Skin epidermis (tissue), 12 donors: Measurements from ENCODE around the gene SLC9A9.
A peak's percentile ranks its signal among the peaks of the same experiment; 100 is the strongest.
"Not testable (repeated sequence)": the region's sequence is repeated elsewhere in the genome, so short reads cannot be mapped to it uniquely, and the experiment has no call there.

Source experiments
- H3K27ac ChIP-seq, 21 experiments: fragments of 200-600 bp; sonication (generic) in 11 of 21; one replicate each; pipeline ENCODE4 v1.5.0; 2020; ENCODE audit warnings: mild to moderate bottlenecking in 3 of 21, inconsistent platforms in 2 of 21, moderate library complexity in 2 of 21
- H3K4me3 ChIP-seq, 7 experiments: fragments of 200-600 bp; sonication (generic) in 2 of 7; one replicate each; pipeline ENCODE4 v1.5.0; 2020; ENCODE audit warnings: inconsistent platforms in 2 of 7, mild to moderate bottlenecking in 2 of 7, moderate library complexity in 1 of 7

Gene SLC9A9

DNA sequence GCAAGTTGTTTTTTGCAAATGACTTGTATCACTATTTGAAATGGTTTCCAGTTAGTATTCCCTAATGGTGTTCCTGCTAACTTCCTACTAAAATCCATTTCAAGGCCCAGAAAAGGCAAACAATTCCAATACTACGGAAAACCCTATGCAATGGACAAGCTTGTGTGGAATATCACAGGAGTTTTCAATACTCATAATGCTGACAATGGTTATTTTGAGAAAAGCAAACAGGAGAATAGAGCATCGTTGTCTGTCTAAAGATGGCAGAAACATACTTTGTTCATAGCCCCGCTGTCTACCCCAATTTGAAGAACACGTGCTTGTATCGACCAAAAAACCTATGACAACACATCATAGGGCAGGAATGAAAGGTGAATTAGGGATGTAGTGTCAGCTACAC, 400.8 kb downstream of the SLC9A9 start:
- H3K27ac ChIP-seq: no peak overlapping the region
- H3K4me3 ChIP-seq: no peak overlapping the region

GRCh38 chr3:143445118-143445517, 403.1 kb downstream of the SLC9A9 start:
- no peak overlapping the region for H3K4me3 ChIP-seq
- H3K27ac ChIP-seq: no peak overlapping the region

DNA sequence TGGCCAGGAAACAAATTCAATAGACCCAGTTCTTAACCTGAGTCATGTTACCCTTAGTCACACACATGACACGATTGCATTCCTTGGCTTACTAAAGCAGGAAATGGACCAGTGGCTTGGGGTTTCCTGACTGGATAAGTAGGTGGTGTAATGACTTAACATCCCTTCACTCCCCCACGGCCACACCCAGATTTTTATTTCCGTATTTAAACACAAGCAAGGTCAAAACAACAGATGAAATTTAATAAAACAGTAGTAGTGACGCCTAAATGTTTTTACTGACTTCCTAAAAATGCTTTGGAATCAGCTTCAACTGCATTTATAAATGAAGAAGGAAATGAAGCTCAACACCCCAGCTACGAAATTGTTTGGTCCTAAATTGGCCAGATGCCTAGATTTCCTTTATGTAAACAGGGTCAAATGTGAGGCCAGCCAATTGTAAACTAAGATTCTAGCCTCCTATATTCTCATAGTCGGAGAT, 404.4 kb downstream of the SLC9A9 start:
- peak overlapping the region in 8 of 21 experiments; percentile 4 to 64 (median 14) for H3K27ac ChIP-seq
- no peak overlapping the region for H3K4me3 ChIP-seq

- H3K4me3 ChIP-seq: no peak overlapping the region
- H3K27ac ChIP-seq: peak overlapping the region in 6 of 21 experiments; percentile 22 to 55 (median 42)
These were observed 405.3 kb downstream of the SLC9A9 start for GRCh38 chr3:143442814-143443447.

DNA sequence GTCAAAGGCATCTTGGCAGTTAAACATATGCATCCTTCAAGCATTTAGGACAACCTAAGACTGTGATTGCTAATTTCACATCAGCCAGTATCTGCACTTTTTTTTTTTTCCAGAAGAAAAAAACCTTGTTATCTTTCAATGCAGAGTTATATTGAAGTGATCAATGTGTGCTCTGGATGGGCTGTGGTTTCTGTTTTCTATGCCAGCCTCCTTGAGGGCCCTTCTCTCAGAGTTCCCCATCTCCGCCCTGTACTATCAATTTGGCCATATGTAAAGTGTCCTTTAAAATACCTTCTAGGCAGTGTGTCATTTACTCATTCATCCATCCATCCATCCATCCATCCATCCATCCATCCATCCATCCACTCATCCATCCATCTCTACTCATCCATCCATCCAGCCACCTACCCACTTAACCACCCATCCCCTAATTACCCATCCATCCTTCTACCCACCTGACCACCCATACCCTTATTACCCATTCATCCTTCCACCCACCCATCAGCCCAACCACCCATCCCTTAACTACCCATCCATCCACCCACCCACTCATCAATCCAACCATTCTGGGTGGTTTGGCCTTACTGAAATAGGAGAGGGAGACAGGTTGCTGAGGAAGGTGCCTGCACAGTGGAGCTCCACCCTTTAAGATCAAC, 406.6 kb downstream of the SLC9A9 start:
- H3K4me3 ChIP-seq: no peak overlapping the region
- no peak overlapping the region for H3K27ac ChIP-seq

DNA sequence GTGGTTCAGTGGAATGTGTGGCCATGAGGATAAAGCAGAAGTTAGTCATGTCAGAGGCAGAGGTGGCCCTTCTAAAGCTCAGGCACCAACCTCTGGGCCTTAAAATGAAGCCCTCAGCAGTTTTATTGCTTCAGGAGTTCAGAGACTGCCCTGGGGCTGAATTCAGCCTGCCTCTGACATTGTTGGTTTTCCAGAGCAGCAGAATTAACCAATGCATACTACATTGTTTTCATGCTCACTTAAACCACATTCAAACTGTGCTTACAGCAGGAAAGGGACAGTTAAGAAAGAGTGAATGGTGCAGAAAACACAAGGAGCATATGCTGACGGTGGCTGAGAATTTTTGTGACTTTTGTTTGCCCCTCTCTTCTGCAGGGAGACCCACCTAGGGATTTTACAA, 408.5 kb downstream of the SLC9A9 start:
- no peak overlapping the region for H3K27ac ChIP-seq
- no peak overlapping the region for H3K4me3 ChIP-seq

DNA sequence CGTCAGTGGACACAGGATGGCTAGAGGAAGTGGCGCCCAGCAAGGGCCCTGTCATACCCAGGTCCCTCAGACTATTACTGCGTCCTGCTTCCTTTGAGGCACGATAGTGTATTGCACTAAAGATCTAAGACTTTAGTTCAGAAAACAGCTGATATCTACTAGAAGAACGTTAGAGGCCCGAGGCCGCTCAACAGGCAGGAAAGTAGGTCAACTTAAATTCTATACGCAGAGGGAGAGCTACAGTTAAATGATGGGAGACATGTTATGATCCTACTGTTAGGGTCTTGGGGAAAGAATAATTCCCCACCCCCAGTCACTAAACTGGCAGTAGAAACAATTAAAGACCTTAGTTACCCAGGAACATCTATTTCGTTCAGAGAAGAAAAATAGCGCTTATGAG, 410.9 kb downstream of the SLC9A9 start:
- Histone ChIP-seq H3K27ac (no peak overlapping the region), H3K4me3 (no peak overlapping the region)

DNA sequence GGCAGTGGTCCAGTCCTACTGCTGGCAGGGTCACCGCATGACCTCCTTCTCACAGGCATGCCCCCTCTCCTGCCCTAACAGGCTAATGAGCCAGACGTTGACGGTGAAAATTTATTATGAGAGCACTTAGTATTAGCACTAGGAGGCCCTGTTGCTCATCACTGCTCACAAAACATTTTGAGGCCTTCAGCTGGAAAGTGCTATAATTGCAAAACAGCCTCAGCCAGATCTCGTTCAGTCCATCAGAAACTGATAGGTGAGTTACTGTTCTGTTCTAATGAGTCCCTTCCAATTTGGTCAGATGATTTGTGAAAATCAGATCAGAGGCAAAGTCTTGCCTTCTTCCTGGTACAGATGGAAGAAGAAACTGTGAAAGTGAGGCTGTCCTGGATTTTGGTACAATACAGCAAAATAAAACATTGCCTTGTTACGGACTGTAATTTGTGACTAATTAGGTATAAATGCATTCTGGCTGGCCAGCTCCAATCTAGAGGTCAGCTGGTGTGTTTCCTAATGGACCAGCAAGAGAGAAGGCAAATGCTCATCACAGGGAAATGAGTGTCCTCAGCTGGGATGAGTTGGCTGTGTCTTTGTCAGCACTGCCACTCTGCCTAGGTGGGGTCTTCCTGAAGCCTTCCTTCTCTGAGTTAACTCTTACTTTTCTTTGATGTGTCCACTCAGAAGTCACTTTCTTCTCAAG, 411.9 kb downstream of the SLC9A9 start:
- H3K4me3 ChIP-seq: no peak overlapping the region
- no peak overlapping the region for H3K27ac ChIP-seq

- Histone ChIP-seq H3K27ac (no peak overlapping the region), H3K4me3 (no peak overlapping the region)
These were observed 414.4 kb downstream of the SLC9A9 start for GRCh38 chr3:143433787-143434378.

DNA sequence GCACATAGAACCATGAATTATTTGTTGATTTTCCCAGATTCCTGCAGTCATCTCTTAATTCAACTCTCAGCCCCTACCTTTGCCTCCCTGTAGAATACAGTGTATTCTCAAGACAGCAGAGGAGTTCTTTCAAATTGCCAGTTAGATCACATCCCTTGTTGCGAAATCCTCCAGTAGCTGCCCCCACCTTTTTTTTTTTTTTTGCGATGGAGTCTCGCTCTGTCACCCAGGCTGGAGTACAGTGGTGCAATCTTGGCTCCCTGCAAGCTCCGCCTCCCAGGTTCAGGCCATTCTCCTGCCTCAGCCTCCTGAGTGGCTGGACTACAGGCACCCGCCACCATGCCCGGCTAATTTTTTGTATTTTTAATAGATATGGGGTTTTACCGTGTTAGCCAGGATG, 417.0 kb downstream of the SLC9A9 start:
- not testable (repeated sequence) for H3K4me3 ChIP-seq, H3K27ac ChIP-seq

DNA sequence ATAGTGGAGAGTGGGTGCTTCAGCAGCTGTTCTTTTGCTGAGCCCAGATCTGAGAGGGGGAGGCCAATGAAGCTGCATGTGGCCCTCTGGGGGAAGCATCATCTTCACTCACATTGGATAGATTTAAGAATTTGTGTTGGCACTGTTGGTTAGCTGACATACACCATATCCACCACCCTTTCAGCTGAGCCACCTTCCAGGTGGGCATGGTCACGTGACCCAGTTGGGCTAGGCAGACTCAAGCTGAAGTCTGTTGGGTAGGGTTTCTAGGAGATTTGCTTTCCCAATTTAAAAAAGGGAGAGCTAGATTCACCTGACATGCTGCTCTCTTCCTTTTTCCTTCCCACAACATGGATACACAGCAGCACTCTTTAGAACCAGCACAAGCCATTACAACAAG, 417.7 kb downstream of the SLC9A9 start:
- no peak overlapping the region for H3K4me3 ChIP-seq
- no peak overlapping the region for H3K27ac ChIP-seq

DNA sequence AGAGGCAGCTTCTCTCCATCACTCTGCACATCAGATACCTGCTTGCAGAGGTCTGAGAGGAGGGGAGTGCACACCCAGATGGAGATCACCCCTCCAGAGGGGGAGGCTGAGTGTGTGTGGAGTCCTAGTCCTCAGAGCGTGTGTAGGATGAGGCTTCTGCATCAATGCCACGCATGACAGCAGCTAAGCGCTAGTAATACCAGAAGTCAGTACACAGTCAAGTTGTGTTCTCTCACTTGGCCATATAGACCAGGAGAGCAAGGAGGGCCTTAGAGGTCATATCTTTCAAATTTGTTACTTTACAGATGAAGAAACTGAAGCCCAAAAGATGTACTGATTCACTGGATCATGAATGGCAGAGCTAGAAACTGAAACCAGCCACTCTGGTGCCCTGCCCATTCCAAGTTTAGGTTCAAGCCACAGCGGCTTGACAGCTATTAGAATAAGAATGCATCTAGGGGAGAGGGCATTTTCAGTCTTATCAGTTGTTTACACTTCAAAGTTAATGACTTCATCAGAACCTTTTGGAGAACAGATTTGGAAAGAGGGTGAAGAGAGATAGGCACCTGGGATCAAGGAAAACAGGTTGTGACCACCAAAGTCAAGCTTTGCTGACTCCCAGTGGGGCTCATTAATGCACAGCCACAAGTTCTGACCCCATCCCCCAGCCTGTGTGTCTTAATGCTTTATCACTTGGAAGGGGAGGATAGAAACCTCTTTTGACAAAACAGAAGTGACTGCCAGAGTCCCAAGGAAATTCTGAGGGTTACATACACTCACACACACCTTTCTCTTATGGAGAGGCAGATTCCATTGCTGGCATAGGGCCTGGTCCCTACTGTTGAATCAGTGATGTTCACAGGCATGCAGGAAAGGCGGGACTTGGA, 418.4 kb downstream of the SLC9A9 start:
- Histone ChIP-seq H3K4me3 (no peak overlapping the region), H3K27ac (no peak overlapping the region)

GRCh38 chr3:143428294-143428693, 420.0 kb downstream of the SLC9A9 start:
- Histone ChIP-seq H3K27ac (no peak overlapping the region), H3K4me3 (no peak overlapping the region)

DNA sequence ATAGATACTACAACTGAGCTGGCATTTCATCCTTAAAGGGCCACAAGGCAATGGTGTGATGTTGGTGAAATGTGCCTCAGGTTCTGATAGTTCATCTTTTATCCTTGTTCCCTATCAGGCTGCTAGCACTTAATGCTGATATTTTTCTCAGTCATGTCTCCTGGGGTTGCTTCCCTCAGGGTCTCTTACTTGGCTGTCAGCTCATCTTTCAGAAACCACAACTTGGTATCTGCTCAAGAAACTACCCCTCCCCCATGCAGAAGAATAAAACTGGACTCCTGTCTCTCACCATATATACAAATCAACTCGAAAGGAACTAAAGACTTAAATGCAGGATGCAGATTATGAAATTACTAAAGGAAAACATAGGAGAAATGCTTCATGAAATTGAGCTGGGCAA, 420.6 kb downstream of the SLC9A9 start:
- no peak overlapping the region for H3K27ac ChIP-seq
- no peak overlapping the region for H3K4me3 ChIP-seq

DNA sequence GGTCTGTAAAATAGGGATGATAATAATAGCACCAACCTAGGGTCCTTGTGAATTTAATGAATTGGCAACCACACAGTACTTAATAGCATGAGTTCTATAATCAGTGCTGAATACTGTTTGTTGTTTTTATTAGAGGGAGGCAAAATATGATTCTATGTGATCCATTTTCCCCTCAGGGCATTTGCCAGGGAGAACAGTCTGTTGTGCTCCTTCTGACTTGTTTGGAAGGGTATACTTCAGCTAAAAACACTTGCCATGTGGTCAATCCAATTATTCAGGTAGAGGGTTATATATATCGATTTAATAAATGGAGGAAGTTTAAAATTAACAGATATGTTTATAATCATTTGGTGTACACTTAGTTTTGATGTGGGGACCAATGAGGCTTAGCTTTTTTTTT, 423.4 kb downstream of the SLC9A9 start:
- no peak overlapping the region for H3K4me3 ChIP-seq
- H3K27ac ChIP-seq: no peak overlapping the region

DNA sequence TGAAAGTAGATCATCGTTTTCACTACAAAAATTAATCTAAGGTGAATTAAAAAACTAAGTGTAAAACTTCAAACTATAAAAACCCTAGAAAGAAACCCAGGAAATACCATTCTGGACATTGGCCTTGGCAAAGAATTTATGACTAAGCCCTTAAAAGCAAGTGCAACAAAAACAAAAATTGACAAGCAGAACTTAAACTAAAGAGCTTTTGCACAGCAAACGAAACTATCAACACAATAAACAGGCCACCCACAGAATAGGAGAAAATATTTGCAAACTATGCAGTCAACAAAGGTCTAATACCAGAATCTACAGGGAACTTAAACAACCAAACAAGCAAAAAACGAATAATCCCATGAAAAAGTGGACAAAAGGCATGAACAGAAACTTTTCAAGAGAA, 426.7 kb downstream of the SLC9A9 start:
- H3K4me3 ChIP-seq: no peak overlapping the region

DNA sequence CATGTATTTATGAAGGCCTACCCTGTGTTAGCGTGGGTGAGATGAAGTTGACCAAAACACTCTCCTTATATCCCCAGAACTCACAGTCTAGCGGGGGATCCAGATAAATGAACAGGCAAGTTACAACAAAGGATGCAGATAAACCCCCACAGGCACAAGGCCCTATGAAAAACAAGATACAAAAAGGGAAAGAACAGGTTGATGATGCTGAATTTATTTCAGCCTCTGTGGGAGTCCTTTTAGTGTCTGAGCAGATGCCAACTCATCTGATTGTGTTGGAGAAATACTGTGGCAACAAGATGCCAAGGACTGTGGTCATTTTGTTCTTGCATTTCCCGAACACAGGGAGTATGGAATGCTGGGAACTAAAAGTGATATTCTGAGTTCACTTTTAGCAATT, 428.7 kb downstream of the SLC9A9 start:
- H3K4me3 ChIP-seq: no peak overlapping the region
- H3K27ac ChIP-seq: no peak overlapping the region

More for the DNA sequence above, 426.7 kb downstream of the SLC9A9 start:
- no peak overlapping the region for H3K27ac ChIP-seq

GRCh38 chr3:143418391-143418790, 429.9 kb downstream of the SLC9A9 start:
- Histone ChIP-seq H3K4me3 (no peak overlapping the region), H3K27ac (no peak overlapping the region)

DNA sequence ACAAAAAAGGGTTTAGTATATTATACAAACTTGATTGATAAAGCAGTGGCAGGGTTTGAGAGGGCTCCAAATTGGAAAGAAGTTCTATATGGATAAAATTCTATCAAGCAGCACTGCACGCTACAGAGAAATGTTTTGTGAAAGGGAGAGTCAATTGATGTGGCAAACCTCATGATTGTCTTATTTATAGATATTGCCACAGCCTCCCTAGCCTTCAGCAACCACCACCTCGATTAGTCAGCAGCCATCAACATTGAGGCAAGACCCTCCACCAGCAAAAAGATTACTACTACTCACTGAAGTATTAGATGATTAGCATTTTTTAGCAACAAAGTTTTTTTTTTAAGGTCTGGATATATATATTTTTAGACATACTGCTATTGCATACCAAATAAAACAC, 432.0 kb downstream of the SLC9A9 start:
- Histone ChIP-seq H3K4me3 (no peak overlapping the region), H3K27ac (no peak overlapping the region)
